ENCODE results near the gene LIN52.

GRCh38 chr14:74160763-74161162, 76.0 kb downstream of the LIN52 start:
- TF ChIP-seq CTCF (conservative IDR thresholded peaks at IDR 0.05) (no peak), ZFX (IDR thresholded peaks at IDR 0.05) (no peak)

Data from C4-2B (cell line).